Measurements from ENCODE around the gene NR6A1.

DNA sequence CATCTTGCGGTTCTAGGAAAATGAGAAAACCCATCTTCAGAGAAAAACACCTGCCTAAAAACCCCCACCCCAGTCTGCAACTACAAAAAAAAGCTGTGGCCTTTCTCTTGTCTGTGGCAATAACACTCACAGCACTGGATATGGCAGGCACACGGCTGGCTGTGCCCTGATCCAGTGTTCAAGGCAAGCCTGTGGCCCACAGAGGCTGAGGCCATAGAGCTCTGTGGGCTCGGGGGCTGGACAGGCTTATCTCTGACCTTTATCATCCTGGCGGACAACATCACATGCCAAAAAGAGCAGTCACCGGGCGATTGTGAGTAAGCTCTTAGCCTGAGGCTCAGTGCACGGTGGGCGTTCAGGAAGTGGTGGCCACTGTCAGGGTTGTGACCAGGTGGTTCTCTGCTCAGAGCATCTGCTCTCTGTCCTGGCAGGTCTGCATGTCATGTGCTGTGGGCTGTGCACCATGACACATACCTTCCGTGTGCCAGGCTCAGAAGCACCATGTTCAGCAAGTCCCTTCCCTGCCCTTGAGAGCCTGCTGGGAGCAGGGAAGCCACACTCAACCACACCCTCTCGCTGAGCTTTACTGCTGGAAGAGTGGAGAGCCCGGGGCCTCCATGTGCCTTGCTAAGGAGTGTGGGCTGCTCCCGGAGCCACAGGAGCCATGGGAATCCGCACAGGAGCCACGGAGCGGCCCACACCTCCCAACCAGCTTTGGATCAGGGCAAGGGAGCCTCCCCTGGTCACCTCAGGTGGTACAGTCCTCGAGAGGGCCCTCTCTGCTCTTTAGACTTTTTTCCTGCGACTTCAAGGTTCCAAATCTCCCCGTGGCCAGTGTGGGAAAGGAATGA, 47.5 kb upstream of the NR6A1 start:
- TF ChIP-seq, protein P1, sequence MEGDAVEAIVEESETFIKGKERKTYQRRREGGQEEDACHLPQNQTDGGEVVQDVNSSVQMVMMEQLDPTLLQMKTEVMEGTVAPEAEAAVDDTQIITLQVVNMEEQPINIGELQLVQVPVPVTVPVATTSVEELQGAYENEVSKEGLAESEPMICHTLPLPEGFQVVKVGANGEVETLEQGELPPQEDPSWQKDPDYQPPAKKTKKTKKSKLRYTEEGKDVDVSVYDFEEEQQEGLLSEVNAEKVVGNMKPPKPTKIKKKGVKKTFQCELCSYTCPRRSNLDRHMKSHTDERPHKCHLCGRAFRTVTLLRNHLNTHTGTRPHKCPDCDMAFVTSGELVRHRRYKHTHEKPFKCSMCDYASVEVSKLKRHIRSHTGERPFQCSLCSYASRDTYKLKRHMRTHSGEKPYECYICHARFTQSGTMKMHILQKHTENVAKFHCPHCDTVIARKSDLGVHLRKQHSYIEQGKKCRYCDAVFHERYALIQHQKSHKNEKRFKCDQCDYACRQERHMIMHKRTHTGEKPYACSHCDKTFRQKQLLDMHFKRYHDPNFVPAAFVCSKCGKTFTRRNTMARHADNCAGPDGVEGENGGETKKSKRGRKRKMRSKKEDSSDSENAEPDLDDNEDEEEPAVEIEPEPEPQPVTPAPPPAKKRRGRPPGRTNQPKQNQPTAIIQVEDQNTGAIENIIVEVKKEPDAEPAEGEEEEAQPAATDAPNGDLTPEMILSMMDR (IDR thresholded peaks at IDR 0.05; ENCODE audit: insufficient read depth, low read length, poor library complexity, severe bottlenecking), result no peak
- no peak for TF ChIP-seq EZH2phosphoT487 (conservative IDR thresholded peaks at IDR 0.05; ENCODE audit: low read length)
